HL-60 (cell line): Measurements from ENCODE around the gene HECTD4.

ENCODE experiments used
- GABPA ChIP-seq: IDR thresholded peaks from 2 replicates; pipeline ENCODE4 v1.6.1; 2012; ENCODE audit warnings: low read depth
- POLR2AphosphoS5 ChIP-seq: IDR thresholded peaks from 2 replicates; pipeline ENCODE4 v1.6.1; 2012; ENCODE audit warnings: low read depth
- REST ChIP-seq: IDR thresholded peaks from 2 replicates; pipeline ENCODE4 v1.6.1; 2012; ENCODE audit warnings: low read depth; ENCODE audit not compliant: insufficient replicate concordance
- SPI1 ChIP-seq: IDR thresholded peaks from 2 replicates; pipeline ENCODE4 v1.6.1; 2012; ENCODE audit warnings: low read depth, mild to moderate bottlenecking, borderline replicate concordance
- TF ChIP-seq, protein P1 (sequence below): IDR thresholded peaks from one replicate; pipeline ENCODE4 v1.5.1; 2011; ENCODE audit warnings: low read length, control low read depth, inconsistent platforms; ENCODE audit not compliant: insufficient read depth

DNA sequence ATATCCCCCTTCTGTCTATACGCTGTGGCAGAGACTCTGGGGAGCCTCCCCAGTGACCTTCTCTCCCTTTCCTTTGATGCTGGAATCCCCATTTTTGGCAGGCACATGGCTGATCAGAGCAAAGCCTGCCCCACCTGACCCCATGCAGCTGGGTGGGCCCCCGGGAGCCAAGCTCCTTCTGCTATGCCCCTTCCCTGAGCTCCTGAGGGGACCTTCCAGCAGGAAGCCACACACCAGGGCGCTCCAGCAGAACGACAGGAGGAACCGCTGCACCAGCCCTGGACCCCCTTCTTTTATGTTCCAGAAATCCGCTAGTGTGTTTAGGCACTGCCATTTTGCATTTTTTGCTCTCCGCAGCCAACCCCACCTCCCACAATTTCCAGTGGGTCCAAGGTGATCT lies 212.3 kb downstream of the HECTD4 start:
- TF ChIP-seq, protein P1, sequence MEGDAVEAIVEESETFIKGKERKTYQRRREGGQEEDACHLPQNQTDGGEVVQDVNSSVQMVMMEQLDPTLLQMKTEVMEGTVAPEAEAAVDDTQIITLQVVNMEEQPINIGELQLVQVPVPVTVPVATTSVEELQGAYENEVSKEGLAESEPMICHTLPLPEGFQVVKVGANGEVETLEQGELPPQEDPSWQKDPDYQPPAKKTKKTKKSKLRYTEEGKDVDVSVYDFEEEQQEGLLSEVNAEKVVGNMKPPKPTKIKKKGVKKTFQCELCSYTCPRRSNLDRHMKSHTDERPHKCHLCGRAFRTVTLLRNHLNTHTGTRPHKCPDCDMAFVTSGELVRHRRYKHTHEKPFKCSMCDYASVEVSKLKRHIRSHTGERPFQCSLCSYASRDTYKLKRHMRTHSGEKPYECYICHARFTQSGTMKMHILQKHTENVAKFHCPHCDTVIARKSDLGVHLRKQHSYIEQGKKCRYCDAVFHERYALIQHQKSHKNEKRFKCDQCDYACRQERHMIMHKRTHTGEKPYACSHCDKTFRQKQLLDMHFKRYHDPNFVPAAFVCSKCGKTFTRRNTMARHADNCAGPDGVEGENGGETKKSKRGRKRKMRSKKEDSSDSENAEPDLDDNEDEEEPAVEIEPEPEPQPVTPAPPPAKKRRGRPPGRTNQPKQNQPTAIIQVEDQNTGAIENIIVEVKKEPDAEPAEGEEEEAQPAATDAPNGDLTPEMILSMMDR: no peak
- no peak for TF ChIP-seq GABPA
- no peak for TF ChIP-seq POLR2AphosphoS5
- no peak for TF ChIP-seq REST
- TF ChIP-seq SPI1: no peak
